ENCODE results near the gene SLC6A5.
"Not testable (repeated sequence)": the region's sequence is repeated elsewhere in the genome, so short reads cannot be mapped to it uniquely, and the experiment has no call there.

The SLC6A5 gene

DNA sequence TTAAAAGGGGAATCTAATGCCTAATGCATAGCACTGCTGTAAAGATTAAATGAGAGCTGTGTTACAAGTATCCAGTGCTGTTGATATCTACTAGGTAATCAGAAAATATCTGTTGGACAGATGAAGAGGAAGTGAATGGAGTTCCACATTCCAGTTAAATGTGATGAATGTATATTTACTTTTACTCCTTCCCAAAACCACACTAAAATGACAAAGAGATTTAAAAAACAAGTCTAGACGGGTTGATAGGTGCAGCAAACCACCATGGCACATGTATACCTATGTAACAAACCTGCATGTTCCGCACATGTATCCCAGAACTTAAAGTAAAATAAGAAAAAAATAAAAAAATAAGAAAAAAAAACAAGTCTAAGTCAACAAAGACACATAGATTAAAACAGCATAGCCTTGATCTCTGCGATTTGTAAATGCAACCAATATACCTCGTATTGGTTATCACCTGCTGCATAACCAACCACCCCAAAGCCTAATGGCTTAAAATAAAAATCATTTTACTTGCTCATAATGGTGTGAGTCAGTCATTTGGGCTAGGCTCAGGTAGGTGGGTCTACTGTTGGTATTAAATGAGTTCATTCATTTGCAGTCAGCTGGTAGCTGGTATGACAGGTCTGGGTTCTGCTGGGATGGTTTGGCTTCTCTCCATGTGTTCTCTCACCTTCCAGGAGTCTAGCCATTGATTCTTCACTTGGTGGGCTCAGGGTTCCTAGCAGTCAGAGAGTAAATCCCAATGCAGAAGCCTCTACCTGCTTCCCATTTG, 39.7 kb upstream of the SLC6A5 start:
- Histone ChIP-seq H3K9me3 (ENCODE audit: severe bottlenecking) (peaks cover 2% of the 10 kb centered on the region), H3K27ac (ENCODE audit: poor library complexity, severe bottlenecking) (no peak overlapping the region), H3K27me3 (ENCODE audit: insufficient read depth, poor library complexity, severe bottlenecking) (no peaks in the 10 kb centered on the region), H3K4me3 (ENCODE audit: severe bottlenecking) (no peak overlapping the region), H3K36me3 (ENCODE audit: low read depth) (no peaks in the 10 kb centered on the region), H3K4me1 (ENCODE audit: insufficient read depth, poor library complexity, severe bottlenecking) (peaks cover 4% of the 10 kb centered on the region)
- DNase-seq (ENCODE audit: low spot score) (no peak), ATAC-seq (ENCODE audit: low read depth) (peak; percentile 64; the same call in 2 of the 3 replicates)
- TF ChIP-seq, protein P1, sequence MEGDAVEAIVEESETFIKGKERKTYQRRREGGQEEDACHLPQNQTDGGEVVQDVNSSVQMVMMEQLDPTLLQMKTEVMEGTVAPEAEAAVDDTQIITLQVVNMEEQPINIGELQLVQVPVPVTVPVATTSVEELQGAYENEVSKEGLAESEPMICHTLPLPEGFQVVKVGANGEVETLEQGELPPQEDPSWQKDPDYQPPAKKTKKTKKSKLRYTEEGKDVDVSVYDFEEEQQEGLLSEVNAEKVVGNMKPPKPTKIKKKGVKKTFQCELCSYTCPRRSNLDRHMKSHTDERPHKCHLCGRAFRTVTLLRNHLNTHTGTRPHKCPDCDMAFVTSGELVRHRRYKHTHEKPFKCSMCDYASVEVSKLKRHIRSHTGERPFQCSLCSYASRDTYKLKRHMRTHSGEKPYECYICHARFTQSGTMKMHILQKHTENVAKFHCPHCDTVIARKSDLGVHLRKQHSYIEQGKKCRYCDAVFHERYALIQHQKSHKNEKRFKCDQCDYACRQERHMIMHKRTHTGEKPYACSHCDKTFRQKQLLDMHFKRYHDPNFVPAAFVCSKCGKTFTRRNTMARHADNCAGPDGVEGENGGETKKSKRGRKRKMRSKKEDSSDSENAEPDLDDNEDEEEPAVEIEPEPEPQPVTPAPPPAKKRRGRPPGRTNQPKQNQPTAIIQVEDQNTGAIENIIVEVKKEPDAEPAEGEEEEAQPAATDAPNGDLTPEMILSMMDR (IDR thresholded peaks at IDR 0.05; ENCODE audit: poor library complexity, severe bottlenecking), result no peak

DNA sequence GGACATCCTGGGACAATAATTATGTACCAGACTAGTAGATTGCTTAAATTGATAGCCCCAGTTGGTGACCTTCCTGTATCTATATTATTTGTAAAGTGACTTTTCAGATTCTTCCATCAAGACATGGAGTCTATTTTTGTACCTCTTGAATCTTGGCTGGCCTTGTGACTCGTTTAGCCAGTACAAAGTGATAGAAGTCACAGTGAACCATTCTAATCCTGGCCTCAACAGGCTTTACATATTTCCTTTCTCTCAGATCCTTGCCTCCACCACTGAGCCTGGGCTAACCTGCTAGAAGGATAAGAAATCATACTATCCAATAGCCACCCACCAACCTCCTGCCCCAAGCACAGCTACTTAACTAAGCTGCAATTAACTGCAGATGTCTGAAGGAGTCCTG, 37.5 kb upstream of the SLC6A5 start:
- Histone ChIP-seq H3K4me3 (ENCODE audit: severe bottlenecking) (no peak overlapping the region), H3K9me3 (ENCODE audit: severe bottlenecking) (no peaks in the 10 kb centered on the region), H3K36me3 (ENCODE audit: low read depth) (no peaks in the 10 kb centered on the region), H3K27ac (ENCODE audit: poor library complexity, severe bottlenecking) (no peak overlapping the region), H3K27me3 (ENCODE audit: insufficient read depth, poor library complexity, severe bottlenecking) (no peaks in the 10 kb centered on the region), H3K4me1 (ENCODE audit: insufficient read depth, poor library complexity, severe bottlenecking) (peaks cover 12% of the 10 kb centered on the region)
- ATAC-seq (ENCODE audit: low read depth), result no peak
- TF ChIP-seq, protein P1 (IDR thresholded peaks at IDR 0.05; ENCODE audit: poor library complexity, severe bottlenecking), result no peak
- DNase-seq (ENCODE audit: low spot score), result no peak

DNA sequence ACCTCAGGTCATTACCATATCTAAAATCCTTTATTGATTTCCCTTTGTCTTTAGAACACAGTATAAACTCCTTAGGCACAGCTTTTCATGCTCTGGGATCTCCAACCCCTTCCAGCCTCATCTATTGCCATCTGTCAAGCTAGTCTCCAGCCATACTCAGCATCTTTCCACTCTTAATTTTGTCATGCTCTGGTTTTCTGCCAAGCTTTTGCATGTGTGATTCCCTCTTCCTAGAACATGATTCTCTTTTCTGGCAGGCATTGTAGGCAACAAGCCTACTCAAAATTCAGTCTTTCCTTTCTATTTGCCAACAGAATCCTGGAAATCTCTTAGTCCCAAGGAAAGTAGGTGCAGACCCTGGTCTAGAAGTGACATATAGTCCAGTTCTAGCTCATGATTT, 35.5 kb upstream of the SLC6A5 start:
- Histone ChIP-seq H3K9me3 (ENCODE audit: severe bottlenecking) (no peaks in the 10 kb centered on the region), H3K4me1 (ENCODE audit: insufficient read depth, poor library complexity, severe bottlenecking) (peaks cover 16% of the 10 kb centered on the region), H3K4me3 (ENCODE audit: severe bottlenecking) (no peak overlapping the region), H3K27me3 (ENCODE audit: insufficient read depth, poor library complexity, severe bottlenecking) (no peaks in the 10 kb centered on the region), H3K36me3 (ENCODE audit: low read depth) (no peaks in the 10 kb centered on the region), H3K27ac (ENCODE audit: poor library complexity, severe bottlenecking) (no peak overlapping the region)
- DNase-seq (ENCODE audit: low spot score) (no peak), ATAC-seq (ENCODE audit: low read depth) (no peak)
- TF ChIP-seq, protein P1 (IDR thresholded peaks at IDR 0.05; ENCODE audit: poor library complexity, severe bottlenecking), result no peak

- no peak for ATAC-seq (ENCODE audit: low read depth)
- H3K27ac ChIP-seq (ENCODE audit: poor library complexity, severe bottlenecking), result peak overlapping the region; percentile 61
- H3K4me3 ChIP-seq (ENCODE audit: severe bottlenecking), result no peak overlapping the region
- no peaks in the 10 kb centered on the region for H3K9me3 ChIP-seq (ENCODE audit: severe bottlenecking)
- H3K36me3 ChIP-seq (ENCODE audit: low read depth), result no peaks in the 10 kb centered on the region
- TF ChIP-seq, protein P1 (IDR thresholded peaks at IDR 0.05; ENCODE audit: poor library complexity, severe bottlenecking), result no peak
- peaks cover 12% of the 10 kb centered on the region for H3K4me1 ChIP-seq (ENCODE audit: insufficient read depth, poor library complexity, severe bottlenecking)
- no peak for DNase-seq (ENCODE audit: low spot score)
- no peaks in the 10 kb centered on the region for H3K27me3 ChIP-seq (ENCODE audit: insufficient read depth, poor library complexity, severe bottlenecking)
Observed at GRCh38 chr11:20564846-20565635, 34.4 kb upstream of the SLC6A5 start.

DNA sequence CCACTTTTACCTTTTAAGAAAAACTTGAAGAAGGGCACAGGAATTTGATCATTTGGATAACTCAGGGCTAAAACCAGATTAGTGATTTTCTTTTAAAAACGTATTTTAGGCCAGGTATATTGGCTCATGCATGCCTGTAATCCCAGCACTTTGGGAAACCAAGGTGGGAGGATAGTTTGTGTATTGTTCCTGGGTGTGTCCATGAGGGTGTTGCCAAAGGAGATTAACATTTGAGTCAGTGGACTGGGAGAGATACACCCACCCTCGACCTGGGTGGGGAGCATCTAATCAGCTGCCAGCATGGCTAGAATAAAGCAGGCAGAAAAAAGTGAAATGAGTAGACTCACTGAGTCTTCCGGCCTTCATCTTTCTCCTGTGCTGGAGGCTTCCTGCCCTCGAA, 33.3 kb upstream of the SLC6A5 start:
- H3K27me3 ChIP-seq (ENCODE audit: insufficient read depth, poor library complexity, severe bottlenecking); H3K4me3 ChIP-seq (ENCODE audit: severe bottlenecking); H3K9me3 ChIP-seq (ENCODE audit: severe bottlenecking); H3K36me3 ChIP-seq (ENCODE audit: low read depth); DNase-seq (ENCODE audit: low spot score): not testable (repeated sequence)
- peak overlapping the region; percentile 61 for H3K27ac ChIP-seq (ENCODE audit: poor library complexity, severe bottlenecking)
- H3K4me1 ChIP-seq (ENCODE audit: insufficient read depth, poor library complexity, severe bottlenecking), result peaks cover 12% of the 10 kb centered on the region
- peak; percentile 28; the same call in 2 of the 3 replicates for ATAC-seq (ENCODE audit: low read depth)
